Stimulated activated naive CD8-positive, alpha-beta T cell treated with anti-CD3 and anti-CD28 coated beads, Interleukin-15, amount 100 ng/mL, for 72 hours (primary cell): ENCODE data around the gene PSEN1.
"Not testable (repeated sequence)": the region's sequence is repeated elsewhere in the genome, so short reads cannot be mapped to it uniquely, and the experiment has no call there.

Source experiments
- ATAC-seq: fragments of 150-1000 bp; cut with Tn5 transposase; 2 replicates; pipeline ENCODE4 v1.10.0; 2021; ENCODE audit warnings: mild to moderate bottlenecking, moderate library complexity
- DNase-seq, 2 donors: peaks; one replicate each; pipeline ENCODE4 v3.0.0; 2021 to 2022
- H3K27ac Mint-ChIP-seq, 2 donors: one replicate each; pipeline ENCODE4 v1.8.0; 2022; ENCODE audit warnings: mild to moderate bottlenecking in 2 of 2, mixed read lengths in 2 of 2, moderate library complexity in 2 of 2
- H3K27me3 Mint-ChIP-seq: one replicate; pipeline ENCODE4 v1.8.0; 2022; ENCODE audit warnings: mixed read lengths
- H3K4me1 Mint-ChIP-seq: one replicate; pipeline ENCODE4 v1.8.0; 2022; ENCODE audit warnings: mild to moderate bottlenecking, mixed read lengths
- H3K4me3 Mint-ChIP-seq, 2 donors: one replicate each; pipeline ENCODE4 v1.8.0; 2022; ENCODE audit warnings: mild to moderate bottlenecking in 2 of 2, mixed read lengths in 2 of 2, moderate library complexity in 1 of 2
- H3K9me3 Mint-ChIP-seq, 2 donors: one replicate each; pipeline ENCODE4 v1.8.0; 2022; ENCODE audit warnings: mixed read lengths in 2 of 2

The PSEN1 gene

DNA sequence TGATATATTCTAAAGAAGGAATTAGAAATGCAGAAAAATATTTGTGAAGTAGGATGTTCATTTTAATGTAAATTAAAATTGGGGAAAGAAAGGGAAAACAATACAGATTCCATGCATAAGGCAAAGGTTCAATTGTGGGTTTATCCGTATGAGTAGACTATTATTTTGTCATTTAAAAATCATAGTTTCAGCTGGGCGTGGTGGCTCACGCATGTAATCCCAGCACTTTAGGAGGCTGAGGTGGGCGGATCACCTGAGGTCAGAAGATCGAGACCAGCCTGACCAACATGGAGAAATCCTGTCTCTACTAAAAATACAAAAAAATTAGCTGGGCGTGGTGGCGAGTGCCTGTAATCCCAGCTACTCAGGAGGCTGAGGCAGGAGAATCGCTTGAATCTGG is 44.7 kb downstream of the PSEN1 start:
- not testable (repeated sequence) for H3K9me3 Mint-ChIP-seq

DNA sequence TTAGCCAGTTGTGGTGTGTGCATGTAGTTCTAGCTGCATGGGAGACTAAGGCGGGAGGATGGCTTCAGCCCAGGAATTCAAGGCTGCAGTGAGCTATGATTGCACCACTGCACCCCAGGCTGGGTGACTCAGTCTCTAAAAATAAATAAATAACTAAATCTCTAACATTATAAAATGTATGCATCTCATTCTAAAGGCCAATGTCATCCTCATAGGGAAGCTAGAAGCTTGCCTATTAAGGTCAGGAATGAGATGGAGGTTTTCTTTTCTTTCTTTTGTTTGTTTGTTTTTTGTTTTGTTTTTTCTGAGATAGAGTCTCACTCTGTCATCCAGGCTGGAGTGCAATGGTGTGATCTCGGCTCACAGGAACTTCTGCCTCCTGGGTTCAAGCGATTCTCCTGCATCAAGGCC is 52.2 kb downstream of the PSEN1 start:
- no peak overlapping the region for H3K4me3 Mint-ChIP-seq
- DNase-seq (no peak), ATAC-seq (no peak)
- H3K9me3 Mint-ChIP-seq: no peaks in the 10 kb centered on the region
- H3K27me3 Mint-ChIP-seq: no peaks in the 10 kb centered on the region
- H3K27ac Mint-ChIP-seq: peak overlapping the region in 1 of 2 donors; percentile 37
- no peaks in the 10 kb centered on the region for H3K4me1 Mint-ChIP-seq

More for the DNA sequence above, 44.7 kb downstream of the PSEN1 start:
- DNase-seq, H3K4me3 Mint-ChIP-seq, H3K27me3 Mint-ChIP-seq, H3K4me1 Mint-ChIP-seq, ATAC-seq: not testable (repeated sequence)
- H3K27ac Mint-ChIP-seq: peak overlapping the region in 1 of 2 donors; percentile 27

DNA sequence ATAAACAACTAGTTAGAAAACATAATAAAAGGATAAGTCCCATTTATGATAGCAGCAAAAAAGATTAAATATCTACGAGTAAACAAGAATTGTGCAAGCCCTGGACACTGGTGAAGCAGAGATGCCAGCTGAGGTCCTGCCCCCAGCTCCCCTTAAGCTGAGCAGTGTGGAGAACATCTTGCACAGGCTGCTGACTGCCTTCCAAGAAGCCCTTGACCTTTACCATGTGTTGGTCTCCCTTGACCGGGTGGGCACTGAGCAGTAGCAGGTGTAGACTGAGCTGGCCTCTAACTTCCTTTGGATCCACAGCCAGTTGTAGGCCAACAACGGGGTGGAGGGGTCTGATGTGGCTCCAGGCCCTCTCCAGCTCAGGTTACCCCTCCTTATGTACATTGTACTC is 53.3 kb downstream of the PSEN1 start:
- ATAC-seq: no peak
- Mint-ChIP-seq H3K4me3 (no peak overlapping the region), H3K4me1 (no peaks in the 10 kb centered on the region), H3K27me3 (no peaks in the 10 kb centered on the region), H3K27ac (no peak overlapping the region), H3K9me3 (no peaks in the 10 kb centered on the region)
- no peak for DNase-seq

DNA sequence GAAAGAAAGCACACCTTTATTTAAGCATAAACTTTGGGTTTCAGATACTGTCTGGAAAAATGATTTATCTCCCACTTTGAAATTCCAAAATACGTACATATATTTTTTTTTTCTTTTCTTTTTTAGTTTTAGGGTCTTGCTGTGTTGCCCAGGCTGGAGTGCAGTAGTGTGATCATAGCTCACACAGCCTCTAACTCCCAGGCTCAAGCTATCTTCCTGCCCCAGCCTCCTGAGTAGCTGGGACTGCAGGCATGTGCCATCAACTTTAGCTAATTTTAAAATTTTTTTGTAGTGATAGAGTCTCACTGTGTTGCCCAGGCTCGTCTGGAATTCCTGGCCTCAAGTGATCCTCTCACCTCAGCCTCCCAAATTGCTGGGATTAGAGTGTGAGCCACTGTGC is 55.1 kb downstream of the PSEN1 start:
- Mint-ChIP-seq H3K4me3 (no peak overlapping the region), H3K27ac (no peak overlapping the region), H3K4me1 (no peaks in the 10 kb centered on the region), H3K27me3 (no peaks in the 10 kb centered on the region), H3K9me3 (no peaks in the 10 kb centered on the region)
- DNase-seq: no peak
- ATAC-seq: no peak

DNA sequence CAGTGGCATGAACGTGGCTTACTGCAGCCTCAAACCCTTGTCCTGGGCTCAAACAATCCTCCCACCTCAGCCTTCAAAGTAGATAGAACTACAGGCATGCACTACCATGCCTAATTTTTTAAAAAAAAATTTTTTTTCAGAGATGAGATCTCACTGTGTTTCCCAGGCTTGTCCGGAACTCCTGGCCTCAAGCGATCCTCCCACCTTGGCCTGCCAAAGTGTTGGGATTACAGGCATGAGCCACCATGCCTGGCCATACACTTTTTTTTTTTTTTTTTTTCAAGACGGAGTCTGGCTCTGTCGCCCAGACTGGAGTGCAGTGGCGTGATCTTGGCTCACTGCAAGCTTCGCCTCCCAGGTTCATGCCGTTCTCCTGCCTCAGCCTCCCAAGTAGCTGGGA is 58.0 kb downstream of the PSEN1 start:
- DNase-seq: not testable (repeated sequence)

DNA sequence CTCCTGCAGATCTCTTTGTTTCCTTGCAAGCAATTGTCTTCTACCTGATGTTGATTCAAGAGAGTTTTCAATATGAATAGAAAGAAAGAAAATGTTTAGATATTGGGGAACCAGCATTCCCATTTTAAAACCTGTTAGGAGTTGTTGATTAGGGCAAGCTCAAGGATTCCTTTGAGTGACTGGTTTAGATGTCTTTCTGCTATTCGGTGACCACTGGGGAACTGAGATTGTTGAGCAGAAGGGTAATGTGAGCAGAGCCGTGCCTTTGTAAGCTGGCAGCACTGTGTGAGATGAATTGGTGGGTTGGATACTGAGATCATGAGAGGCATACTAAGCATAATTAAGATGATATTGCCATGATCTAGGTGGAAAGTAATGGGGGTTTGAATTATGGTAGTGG is 61.9 kb downstream of the PSEN1 start:
- Mint-ChIP-seq H3K4me1 (no peaks in the 10 kb centered on the region), H3K27me3 (no peaks in the 10 kb centered on the region), H3K4me3 (no peak overlapping the region), H3K9me3 (no peaks in the 10 kb centered on the region), H3K27ac (no peak overlapping the region)
- no peak for ATAC-seq
- no peak for DNase-seq

More for the DNA sequence above, 58.0 kb downstream of the PSEN1 start:
- not testable (repeated sequence) for ATAC-seq, H3K4me3 Mint-ChIP-seq, H3K27me3 Mint-ChIP-seq, H3K4me1 Mint-ChIP-seq, H3K27ac Mint-ChIP-seq, H3K9me3 Mint-ChIP-seq

DNA sequence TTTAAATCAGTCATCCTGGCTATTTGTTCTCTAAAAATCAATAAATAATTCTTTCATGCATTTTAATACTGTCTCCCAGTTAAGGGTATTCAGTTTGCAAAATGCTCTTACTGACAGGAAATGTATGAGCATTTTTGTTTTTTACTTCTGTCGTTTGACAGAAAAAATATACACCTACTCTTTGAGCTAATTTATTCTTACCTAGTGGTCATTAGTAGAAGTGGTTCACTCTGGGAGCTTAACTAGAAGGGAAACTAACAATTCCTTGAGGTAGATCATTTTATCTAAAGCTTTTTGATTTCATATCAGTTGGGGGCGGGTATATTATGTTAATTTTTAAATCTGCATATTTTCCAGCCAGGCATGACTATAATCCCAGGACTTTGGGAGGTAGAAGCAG is 67.2 kb downstream of the PSEN1 start:
- Mint-ChIP-seq H3K4me1 (no peaks in the 10 kb centered on the region), H3K27me3 (no peaks in the 10 kb centered on the region), H3K9me3 (no peaks in the 10 kb centered on the region), H3K27ac (no peak overlapping the region), H3K4me3 (no peak overlapping the region)
- ATAC-seq: no peak
- DNase-seq: no peak

DNA sequence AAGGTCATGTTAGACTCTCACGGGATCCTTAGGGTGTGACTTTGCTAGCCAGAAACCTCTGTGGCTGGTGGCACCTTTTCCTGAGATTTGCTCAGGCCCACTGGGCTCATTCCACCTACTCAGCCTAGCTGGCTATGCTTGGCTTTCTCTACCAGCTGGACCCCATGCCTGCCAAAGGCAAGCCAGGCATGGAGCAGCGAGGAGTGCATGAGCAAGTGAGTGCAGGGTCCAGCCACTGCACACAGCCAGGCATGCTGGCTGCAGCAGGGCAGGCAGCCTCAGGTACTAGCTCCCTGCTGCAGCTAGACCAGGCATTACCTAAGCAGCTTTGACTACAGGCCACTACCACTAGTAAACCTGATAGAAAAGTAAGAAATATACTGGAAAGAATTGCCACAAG is 71.3 kb downstream of the PSEN1 start:
- Mint-ChIP-seq H3K27ac (no peak overlapping the region), H3K4me1 (no peaks in the 10 kb centered on the region), H3K9me3 (no peaks in the 10 kb centered on the region), H3K27me3 (no peaks in the 10 kb centered on the region), H3K4me3 (no peak overlapping the region)
- DNase-seq (no peak), ATAC-seq (no peak)

DNA sequence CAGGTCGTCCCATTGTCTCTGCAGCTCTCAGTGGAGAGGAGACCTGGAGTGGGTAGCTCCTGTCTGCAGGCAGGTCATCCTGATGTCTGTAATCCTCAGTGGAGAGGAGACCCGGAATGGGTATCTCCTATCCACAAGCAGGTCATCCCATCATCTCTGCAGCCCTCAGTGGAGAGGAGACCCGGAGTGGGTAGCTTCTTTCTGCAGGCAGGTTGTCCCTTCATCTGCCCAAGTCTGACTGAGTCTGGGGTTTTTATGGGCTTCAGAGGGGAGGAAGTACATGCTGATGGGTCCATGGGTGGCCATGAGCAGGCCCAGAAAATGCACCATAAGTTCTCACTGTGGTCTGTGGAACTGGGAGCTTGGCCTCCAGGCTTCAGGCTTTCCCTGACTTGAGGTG is 72.1 kb downstream of the PSEN1 start:
- Mint-ChIP-seq H3K9me3 (no peaks in the 10 kb centered on the region), H3K4me3 (no peak overlapping the region), H3K27me3 (no peaks in the 10 kb centered on the region), H3K27ac (no peak overlapping the region), H3K4me1 (no peaks in the 10 kb centered on the region)
- DNase-seq: no peak
- no peak for ATAC-seq

DNA sequence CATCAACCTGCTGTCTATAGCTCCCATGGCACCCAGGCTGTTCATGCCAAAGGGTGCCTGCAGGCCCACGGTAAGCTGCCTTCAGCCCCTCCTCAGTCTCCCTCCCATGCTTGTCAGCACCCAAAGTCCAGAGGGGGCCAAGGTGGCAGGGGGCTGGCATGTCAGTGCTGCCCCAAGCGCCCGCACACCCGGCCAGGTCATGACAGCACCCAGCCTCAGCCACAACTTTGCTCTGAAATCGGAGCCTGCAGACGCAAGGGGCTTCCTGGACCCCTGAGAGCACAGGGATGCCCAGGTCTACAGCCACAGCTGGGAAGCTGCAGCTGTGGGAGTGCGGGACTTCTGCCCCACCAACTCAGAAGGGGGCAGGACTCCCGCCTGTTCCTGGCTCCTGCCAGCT is 72.5 kb downstream of the PSEN1 start:
- no peak for ATAC-seq
- Mint-ChIP-seq H3K27ac (no peak overlapping the region), H3K4me1 (no peaks in the 10 kb centered on the region), H3K4me3 (no peak overlapping the region), H3K27me3 (no peaks in the 10 kb centered on the region), H3K9me3 (no peaks in the 10 kb centered on the region)
- no peak for DNase-seq

DNA sequence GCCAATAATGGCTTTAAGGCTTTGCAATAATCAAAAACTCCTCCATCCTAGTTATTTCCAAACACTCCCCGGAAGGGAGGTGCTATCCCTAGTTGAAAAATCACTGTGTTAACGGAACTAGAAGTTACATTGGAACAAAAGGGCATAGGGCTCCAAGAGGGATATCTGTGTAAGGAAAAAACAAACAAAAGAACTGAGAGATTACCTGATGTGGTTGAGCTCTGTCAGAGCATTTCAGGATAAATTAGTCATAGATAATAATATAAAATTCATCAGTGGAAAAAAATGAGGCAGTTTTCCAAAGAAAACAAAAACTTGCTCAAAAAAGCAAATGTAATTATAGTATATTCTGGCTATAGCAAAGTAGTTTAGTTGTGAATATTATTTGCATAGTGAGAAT is 73.6 kb downstream of the PSEN1 start:
- DNase-seq (no peak), ATAC-seq (no peak)
- H3K27ac Mint-ChIP-seq: no peak overlapping the region
- H3K27me3 Mint-ChIP-seq: no peaks in the 10 kb centered on the region
- no peak overlapping the region for H3K4me3 Mint-ChIP-seq
- H3K9me3 Mint-ChIP-seq: no peaks in the 10 kb centered on the region
- no peaks in the 10 kb centered on the region for H3K4me1 Mint-ChIP-seq

DNA sequence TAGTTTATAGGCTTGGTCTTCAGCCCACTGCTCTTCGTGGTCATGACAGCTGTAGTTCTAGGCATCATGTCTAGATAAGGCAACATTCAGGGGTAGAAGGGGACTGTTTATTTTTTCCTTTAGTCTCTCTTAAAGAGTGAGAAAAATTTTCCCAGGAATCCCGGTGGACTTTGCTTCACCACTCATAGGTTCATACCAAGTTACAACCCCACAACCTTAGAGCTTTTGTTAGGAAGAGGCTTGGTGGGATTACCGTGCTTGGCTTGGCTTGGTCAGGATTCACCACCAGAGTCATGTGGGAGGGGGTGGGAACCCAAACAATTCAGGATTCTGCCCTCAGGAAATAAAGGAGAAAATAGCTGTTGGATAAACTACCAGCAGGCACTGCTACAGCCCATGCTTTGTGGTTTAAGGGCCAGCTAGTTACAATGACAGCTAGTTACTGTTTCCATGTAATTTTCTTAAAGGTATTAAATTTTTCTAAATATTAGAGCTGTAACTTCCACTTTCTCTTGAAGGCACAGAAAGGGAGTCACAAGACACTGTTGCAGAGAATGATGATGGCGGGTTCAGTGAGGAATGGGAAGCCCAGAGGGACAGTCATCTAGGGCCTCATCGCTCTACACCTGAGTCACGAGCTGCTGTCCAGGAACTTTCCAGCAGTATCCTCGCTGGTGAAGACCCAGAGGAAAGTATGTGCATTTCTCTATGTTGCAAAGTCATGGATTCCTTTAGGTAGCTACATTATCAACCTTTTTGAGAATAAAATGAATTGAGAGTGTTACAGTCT is 75.1 kb downstream of the PSEN1 start:
- H3K4me3 Mint-ChIP-seq: no peak overlapping the region
- no peak overlapping the region for H3K27ac Mint-ChIP-seq
- H3K27me3 Mint-ChIP-seq: no peaks in the 10 kb centered on the region
- DNase-seq (no peak), ATAC-seq (no peak)
- H3K4me1 Mint-ChIP-seq: no peaks in the 10 kb centered on the region
- H3K9me3 Mint-ChIP-seq: no peaks in the 10 kb centered on the region

DNA sequence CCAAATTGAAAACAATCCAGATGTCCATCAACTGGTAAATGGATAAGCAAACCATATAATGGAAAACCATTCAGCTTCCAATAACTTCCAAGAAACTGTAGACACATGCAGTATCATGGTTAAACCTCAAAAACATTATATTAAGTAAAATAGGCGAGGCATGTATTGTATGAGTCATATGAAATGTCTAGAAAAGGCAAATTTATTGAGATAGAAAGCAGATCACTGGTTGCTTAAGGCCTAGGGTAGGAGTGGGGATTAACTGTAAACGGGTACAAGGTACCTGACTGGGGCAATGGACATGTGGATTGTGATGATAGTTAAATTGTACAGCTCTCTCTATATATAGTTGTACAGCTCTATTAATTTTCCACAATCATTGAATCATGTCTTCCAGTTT is 79.7 kb downstream of the PSEN1 start:
- Mint-ChIP-seq H3K4me3 (no peak overlapping the region), H3K27ac (no peak overlapping the region), H3K4me1 (no peaks in the 10 kb centered on the region), H3K9me3 (no peaks in the 10 kb centered on the region), H3K27me3 (no peaks in the 10 kb centered on the region)
- ATAC-seq (no peak), DNase-seq (no peak)

DNA sequence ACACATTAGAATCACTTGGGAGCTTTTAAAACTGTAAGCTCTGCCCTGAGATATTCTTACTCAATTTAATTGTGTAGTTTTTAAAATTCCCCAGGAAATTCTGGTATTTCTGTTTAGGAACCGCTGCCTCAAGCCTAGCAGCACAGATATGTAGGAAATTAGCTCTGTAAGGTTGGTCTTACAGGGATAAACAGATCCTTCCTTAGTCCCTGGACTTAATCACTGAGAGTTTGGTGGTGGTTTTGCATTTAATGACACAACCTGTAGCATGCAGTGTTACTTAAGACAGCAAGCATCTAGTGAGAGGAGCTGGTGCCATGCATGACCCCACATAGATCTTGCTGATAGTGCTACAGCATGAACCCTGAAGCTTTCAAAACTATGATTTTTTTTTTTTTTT is 81.1 kb downstream of the PSEN1 start:
- no peak for DNase-seq
- H3K27me3 Mint-ChIP-seq: no peaks in the 10 kb centered on the region
- H3K4me1 Mint-ChIP-seq: peaks cover 9% of the 10 kb centered on the region
- no peak overlapping the region for H3K27ac Mint-ChIP-seq
- no peaks in the 10 kb centered on the region for H3K9me3 Mint-ChIP-seq
- ATAC-seq: no peak
- H3K4me3 Mint-ChIP-seq: no peak overlapping the region

DNA sequence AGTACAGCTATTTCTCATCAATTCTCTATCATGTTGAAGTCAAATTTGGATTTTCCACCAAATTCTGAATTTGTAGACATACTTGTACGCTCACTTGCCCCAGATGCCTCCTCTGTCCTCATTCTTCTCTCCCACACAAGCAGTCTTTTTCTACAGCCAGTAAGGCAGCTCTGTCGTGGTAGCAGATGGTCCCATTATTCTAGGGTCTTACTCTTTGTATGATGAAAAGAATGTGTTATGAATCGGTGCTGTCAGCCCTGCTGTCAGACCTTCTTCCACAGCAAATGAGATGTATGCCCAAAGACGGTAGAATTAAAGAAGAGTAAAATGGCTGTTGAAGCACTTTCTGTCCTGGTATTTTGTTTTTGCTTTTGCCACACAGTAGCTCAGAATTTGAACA is 83.8 kb downstream of the PSEN1 start:
- Mint-ChIP-seq H3K4me1 (peaks cover 16% of the 10 kb centered on the region), H3K27ac (peak overlapping the region in 1 of 2 donors; percentile 37)
- no peak for DNase-seq

DNA sequence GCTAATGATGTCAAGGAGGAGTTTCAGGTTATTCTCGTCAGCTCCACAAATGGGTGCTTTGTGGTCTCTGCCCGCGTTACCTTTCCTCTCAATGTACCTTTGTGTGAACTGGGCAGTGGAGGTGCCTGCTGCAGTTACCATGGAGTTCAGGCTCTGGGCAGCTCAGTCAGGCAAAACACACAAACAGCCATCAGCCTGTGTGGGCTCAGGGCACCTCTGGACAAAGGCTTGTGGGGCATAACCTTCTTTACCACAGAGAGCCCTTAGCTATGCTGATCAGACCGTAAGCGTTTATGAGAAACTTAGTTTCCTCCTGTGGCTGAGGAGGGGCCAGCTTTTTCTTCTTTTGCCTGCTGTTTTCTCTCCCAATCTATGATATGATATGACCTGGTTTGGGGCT is 84.3 kb downstream of the PSEN1 start:
- Mint-ChIP-seq H3K27me3 (no peaks in the 10 kb centered on the region), H3K4me1 (peaks cover 16% of the 10 kb centered on the region), H3K4me3 (no peak overlapping the region), H3K27ac (no peak overlapping the region), H3K9me3 (no peaks in the 10 kb centered on the region)
- DNase-seq: no peak
- no peak for ATAC-seq

More for the DNA sequence above, 83.8 kb downstream of the PSEN1 start:
- ATAC-seq: no peak
- Mint-ChIP-seq H3K9me3 (no peaks in the 10 kb centered on the region), H3K4me3 (no peak overlapping the region), H3K27me3 (no peaks in the 10 kb centered on the region)

DNA sequence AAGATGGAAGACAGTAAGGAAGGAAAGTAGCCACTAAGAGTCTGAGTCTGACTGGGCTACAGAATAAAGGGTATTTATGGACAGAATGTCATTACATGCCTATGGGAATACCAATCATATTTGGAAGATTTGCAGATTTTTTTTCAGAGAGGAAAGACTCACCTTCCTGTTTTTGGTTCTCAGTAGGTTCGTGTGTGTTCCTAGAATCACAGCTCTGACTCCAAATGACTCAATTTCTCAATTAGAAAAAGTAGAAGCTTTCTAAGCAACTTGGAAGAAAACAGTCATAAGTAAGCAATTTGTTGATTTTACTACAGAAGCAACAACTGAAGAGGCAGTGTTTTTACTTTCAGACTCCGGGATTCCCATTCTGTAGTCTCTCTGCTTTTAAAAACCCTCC is 85.6 kb downstream of the PSEN1 start:
- no peaks in the 10 kb centered on the region for H3K9me3 Mint-ChIP-seq
- H3K4me3 Mint-ChIP-seq: no peak overlapping the region
- no peak for ATAC-seq
- no peak for DNase-seq
- H3K4me1 Mint-ChIP-seq: peaks cover 16% of the 10 kb centered on the region
- no peak overlapping the region for H3K27ac Mint-ChIP-seq
- H3K27me3 Mint-ChIP-seq: no peaks in the 10 kb centered on the region
